Stimulated activated CD4-positive, alpha-beta T cell treated with anti-CD3 and anti-CD28 coated beads, TNF-alpha, amount 100 ng/mL, for 4 hours (primary cell): Measurements from ENCODE around the gene GIMAP5.

ENCODE experiments used
- DNase-seq, 3 experiments: peaks; one replicate each; pipeline ENCODE4 v3.0.0-alpha.2; 2020; ENCODE audit warnings: low read depth in 3 of 3

The GIMAP5 gene

DNA sequence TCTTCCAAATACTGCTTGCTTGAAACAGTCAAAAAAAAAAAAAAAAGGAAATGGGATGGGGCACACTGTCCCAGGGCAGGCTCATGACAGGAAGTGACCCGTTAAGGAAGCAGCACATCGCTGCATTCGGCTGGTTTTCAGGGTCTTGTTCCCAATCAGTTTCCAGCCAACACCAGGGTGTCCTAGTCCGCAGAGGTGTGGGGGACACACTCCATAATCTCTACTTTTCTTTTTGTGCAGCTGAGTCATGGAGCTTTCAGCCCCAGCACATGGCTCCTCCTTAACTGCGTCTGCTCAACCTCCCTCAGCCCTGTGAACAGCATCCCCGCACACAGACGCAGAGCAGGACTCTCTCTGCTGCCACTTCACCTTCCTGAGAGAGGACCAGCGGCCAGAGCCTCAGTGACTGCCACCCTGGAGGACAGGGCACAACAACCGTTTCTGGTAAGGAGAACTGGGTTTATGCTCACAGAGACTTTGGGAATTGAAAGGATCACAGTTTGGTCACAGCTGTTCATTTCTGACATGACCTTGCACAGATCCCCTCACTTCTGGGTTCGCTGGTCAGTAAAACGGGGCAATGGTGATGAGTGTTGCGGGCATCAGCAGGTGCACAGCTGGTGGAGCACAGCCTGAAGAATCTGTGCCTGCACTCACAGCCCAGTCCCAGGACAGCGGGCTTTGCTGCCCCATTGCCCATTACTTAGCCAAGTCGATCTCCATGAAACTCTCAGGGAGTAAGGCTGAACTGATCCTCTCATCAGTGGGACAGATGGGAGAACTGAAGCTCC lies at the start of gene GIMAP5:
Gene GIMAP5, plus strand, starts transcription at position 154 of the 791 bp plus-strand sequence. CDS start 3,467 bp downstream, outside the sequence.
- DNase-seq: no peak

DNA sequence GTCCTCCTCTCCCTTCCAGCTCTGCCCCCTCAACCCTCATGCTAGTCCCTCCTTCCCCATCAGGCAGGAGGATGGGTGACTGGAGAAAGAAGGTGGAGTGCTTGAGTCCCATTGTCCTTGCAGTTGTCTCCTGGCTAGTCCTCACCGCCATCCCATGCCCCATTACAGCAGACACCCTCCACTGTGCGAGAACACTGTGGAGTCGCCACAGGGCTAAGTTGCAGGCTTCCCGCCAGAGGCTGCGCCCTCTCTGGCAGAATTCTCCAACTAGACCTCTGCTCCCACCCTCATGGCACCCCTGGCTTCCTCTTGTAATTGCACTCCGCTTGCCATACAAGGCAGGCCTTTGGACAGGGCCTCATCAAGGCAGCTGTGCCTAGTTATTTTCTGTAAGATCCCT lies 48.6 kb upstream of the GIMAP5 start:
- no peak for DNase-seq

DNA sequence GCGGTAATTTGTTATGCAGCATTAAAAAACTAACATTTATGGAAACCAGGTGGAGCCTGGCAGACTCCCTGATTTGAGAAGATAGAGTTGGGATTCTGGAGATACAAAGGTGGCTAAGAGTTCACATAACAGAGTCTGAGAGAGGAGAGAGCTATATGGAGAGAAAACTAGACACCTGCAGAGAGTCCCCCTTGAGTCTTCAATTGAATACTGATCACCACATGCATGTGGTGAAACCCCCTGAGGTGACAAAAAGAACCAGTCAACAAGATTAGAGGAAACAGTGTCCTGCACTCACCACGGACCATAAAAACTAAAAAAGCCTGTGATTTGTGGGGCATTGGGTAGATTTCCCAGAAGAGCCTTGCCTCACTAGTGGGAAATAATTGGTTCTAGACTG lies 41.6 kb upstream of the GIMAP5 start:
- DNase-seq: no peak

DNA sequence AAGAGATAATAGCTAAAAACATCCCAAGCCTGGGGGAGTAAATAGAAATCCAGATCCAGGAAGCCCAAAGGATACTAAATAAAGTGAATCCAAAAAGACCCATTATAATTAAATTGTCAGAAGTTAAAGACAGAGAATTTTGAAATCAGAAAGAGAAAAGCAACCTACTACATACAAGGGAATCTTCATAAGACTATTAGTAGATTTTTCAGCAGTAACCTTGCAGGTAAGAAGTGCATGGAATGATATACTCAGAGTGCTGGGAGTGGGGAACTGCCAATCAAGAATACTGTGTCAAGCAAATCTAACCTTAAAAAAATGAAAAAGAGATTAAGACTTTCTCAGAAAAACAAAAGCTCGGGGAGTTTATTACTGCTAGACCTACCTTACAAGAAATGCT lies 34.0 kb upstream of the GIMAP5 start:
- DNase-seq: no peak

DNA sequence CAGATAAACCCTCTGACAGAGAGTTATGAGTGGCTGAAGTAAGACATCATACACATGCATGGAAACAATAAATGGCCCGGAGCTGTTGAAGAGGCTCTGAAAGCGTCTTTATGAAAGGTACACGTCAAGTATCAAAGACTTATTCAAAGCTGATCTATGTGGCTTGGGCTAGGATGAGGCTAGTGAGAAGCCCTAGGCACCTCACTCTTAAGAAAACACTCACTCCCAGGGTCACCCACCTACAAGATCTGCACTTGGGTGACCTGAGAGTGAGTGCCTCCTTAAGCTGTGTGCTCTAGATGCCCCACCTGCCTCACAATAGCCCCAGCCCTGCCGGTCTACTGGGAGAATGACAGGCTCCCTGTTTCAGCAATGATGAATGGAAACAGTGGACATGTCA lies 21.9 kb upstream of the GIMAP5 start:
- no peak for DNase-seq

DNA sequence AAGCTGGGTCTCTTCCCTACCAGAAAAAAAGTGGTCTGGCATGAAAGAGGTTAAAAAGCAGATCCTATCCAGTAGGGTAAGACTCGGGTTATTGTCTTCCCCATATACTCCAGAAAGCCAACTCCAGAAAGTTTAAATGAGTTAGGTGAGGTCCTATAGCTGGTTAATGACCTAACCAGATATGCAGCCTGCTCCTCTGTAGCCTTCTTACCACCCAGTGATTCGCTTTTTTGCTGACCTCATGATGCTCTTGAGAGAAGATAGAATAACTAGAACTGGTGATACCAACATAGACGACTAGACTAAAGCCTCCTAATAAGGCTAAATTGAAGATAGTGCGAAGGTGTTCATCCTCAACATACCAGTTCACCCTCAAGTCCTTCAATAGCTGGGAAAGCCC lies 21.5 kb upstream of the GIMAP5 start:
- DNase-seq: no peak

DNA sequence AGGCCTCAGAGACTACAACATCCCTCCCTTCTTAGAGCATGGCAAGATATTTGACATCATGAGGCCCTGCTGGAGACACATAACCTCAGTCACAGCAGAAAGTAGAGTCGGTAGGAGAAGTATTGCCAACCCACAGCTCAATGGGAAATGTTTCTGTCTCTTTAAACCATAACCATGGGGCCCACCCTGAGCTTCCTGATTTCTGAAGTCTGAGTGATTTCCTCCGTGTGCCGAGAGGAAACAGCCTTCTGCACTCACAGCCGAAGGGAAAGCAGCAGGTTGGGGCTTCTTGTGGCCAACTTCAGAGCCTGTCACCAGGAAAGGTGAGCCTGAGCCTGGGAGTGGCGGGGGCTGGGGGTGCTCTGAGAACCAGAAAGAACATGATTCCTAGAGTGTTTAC lies 20.9 kb upstream of the GIMAP5 start, which contains the start of gene GIMAP1:
Gene GIMAP1, plus strand, starts transcription at position 246 of the 400 bp plus-strand sequence. CDS start 2,435 bp downstream, outside the sequence.
- DNase-seq: no peak

DNA sequence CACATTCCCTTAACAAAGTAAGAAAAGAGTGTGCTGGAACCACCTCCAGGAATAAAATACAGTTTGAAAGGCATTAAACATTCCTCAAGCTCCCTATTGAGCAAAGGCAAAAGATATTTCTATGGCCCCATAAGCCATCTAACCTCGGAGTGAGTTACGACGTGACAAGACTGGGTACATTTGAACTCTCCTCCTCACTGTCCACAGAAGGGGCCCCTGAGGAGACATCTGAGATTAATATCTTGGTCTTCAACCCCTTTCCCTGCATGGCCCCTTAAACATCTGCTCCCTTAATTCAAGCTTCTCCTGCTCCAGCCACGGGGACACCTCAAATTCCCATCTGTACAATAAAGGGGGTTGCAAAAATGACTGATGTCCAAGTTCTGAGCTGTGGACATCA lies 20.3 kb upstream of the GIMAP5 start:
- DNase-seq: no peak

DNA sequence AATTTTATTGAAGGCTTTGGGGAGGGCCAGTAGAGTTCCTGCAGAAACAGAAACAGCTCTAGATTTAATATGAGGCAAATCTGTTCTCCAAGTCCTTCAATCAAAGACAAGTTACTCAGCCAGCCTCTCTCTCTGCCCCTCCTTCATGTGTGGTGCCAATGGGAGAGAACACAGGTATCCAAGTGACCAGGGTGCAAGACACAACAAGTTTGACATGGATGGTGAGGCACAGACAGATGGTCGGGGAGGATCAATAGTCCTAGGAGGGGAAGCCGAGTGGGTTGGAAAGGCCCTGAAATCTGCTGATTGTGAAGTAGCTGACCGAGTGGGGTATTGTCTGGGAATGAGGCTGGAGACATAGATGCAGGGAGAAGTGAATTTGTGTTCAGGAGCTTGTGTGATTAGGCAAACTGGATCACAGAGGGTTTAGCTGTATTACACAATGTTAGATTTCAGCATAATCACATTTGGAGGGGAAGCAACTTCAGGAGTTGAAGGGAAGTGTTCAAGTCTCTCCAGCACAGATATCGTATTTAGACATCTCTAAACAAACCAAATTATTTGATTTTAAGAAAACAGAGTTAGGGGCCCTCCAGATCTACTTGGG lies 19.3 kb upstream of the GIMAP5 start:
- no peak for DNase-seq

DNA sequence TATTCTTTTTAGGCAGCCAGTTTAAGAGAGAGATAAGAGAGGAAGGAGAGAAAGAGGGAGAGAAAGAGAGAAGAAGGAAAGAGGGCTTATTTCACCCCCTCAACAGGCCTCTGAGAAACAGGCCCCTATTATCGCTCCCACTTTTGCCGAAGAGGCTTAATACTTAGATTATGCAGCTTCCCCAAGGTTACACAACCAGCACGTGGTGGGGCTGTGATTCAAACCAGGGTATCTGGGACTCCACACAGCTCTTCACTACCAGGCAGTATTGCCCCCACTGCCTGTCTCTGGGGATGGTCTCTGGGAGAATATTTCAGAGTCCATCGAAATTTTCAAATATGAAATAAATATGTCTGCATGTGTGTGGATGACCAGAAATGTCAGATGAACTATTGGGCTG lies 17.8 kb upstream of the GIMAP5 start:
- no peak for DNase-seq

DNA sequence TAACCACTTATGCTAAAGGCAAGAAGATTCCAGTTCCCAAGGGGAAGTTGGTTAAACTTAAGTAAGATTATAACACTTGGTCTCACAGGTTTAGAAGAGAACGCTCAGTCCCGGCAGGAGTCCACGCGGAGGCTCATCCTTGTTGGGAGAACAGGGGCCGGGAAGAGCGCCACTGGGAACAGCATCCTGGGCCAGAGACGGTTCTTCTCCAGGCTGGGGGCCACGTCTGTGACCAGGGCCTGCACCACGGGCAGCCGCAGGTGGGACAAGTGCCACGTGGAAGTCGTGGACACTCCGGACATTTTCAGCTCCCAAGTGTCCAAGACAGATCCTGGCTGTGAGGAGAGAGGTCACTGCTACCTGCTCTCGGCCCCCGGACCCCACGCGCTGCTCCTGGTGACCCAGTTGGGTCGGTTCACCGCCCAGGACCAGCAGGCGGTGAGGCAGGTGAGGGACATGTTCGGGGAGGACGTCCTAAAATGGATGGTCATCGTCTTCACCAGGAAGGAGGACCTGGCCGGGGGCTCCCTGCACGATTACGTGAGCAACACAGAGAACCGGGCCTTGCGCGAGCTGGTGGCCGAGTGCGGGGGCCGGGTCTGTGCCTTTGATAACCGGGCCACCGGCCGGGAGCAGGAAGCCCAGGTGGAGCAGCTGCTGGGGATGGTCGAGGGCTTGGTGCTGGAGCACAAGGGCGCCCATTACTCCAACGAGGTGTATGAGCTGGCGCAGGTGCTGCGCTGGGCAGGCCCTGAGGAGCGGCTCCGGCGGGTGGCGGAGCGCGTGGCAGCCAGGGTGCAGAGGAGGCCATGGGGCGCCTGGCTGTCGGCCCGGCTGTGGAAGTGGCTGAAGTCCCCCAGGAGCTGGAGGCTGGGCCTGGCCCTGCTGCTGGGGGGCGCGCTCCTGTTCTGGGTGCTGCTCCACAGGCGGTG lies 17.0 kb upstream of the GIMAP5 start:
- DNase-seq: no peak

DNA sequence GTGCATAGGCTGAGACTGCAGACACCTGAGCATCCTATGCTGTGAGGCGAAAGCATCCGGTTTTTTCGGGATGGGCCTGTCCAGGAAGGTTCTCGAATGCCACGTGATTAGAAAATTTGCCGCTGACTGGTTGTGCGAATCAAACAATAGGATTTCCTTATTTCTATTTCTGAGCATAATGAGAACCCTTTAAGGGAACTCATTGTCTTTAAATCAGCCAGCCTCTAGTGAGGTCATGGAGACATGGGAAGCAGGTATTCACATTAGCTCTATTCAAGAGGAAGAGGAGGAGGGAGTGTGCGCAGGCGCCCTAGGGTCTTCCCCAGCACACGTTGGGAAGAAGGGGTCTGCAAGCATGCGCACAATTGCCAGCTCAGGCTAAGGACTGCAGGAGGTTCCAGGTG lies 15.2 kb upstream of the GIMAP5 start:
- DNase-seq: no peak

DNA sequence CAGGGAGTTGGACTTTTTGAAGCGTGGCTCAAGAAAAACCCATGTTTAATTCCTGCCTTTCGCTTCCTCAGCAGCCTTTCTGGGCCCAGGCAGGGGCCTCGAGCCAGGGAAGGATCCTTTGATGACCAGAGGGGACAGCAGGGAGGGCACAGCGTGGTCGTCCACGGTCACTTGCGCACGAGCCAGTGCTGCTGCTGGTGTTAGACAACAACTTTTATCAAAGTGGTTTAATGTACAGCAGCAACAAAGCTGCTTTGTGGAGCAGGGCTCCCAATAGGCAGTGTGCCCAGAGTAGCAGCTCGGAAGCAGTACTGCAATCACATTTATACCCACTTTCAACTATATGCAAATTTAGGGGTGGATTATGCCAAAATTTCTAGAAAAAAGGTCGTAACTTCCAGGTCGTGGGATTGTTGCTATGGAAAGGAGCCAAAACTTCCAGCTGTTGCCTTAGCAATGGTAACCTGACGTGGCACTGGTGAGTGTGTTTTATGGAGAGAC lies 14.7 kb upstream of the GIMAP5 start:
- no peak for DNase-seq

DNA sequence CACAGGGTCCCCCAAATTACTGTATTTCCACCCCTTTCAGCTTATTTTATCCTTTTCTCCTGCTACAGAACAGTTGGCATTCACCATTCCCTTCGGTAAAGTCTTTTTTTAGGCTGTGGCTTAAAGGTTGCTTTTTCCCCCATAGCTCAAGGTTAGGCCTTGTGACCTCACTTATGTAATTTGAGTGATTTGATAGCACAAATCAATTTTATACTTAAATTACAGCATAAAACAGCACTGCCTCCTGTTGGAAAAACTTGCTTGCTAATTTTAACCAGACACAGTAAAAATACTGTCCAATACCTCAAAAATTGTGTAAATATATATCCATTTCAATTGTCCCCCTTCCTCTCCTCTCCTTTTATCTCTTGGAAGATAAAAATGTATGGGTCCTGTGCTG lies 13.8 kb upstream of the GIMAP5 start:
- no peak for DNase-seq

DNA sequence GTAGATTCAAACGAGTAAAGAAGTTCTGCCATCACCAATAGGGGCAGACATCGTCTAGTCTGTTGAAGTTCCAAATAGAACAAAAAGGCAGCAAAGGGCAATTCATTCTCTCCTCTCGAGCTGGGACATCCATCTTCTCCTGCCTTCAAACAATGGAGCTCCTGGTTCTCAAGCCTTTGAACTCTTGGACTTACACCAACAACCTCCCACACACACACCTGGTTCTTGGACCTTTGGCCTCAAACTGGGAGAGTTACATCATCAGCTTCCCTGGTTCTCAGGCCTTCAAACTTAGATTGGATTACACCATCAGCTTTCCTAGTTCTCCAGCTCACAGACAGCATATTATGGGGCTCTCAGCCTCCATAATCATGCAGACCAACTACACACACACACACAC lies 9.8 kb upstream of the GIMAP5 start:
- DNase-seq: no peak

DNA sequence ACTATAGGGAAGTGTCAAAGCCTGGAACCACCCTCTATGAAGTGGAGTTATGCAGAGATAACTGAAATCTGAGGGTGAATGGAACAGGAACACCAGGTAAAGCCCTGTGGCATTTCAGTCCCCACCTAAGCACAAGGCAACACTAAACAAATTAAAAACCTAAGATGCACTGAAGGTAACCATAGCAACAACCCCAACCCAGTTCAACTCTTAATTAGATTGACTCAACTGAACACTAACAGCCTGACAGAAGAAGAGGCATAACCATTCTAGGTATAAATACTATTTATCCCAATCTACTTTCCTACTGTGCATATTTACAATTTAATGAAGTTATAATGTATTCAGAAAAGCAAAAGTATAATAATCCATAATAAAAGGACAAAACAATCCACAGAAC lies 9.2 kb upstream of the GIMAP5 start:
- DNase-seq: no peak

DNA sequence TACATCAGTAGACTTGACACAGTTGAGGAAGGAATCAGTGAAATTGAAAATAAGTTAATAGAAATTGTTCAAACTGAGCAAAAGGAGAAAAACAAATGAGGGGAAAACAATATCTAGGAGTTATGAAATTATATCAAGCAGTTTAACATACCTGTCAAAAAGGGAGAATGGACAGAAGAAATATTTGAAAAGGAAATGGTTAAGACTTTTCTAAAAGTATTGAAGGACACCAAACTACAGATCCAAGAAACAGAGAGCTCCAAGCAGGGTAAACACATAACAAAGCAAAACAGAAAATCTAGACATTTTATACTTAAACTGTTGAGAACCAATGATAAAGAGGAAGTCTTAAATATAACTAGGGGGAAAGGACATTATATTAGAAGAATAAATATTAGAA lies 8.6 kb upstream of the GIMAP5 start:
- DNase-seq: no peak

DNA sequence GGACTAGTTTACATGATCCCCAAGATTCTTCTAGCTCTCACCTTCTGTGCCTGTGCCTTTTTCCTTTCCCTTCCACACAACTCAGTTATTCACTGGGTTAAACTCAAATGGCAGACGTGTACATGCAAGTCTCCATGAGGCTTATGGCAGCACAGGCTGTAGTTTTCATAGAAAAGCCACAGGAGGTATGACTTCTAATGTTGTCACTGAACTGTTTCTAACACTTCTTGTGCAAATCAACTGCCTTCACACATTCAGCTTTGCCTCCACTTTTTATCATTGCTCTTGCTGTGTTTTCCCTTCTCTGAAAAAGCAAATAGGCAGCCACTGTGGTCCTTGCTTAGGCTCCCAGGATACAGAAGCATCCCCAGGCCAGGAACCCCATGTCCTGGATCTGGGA lies 5.3 kb upstream of the GIMAP5 start:
- no peak for DNase-seq

DNA sequence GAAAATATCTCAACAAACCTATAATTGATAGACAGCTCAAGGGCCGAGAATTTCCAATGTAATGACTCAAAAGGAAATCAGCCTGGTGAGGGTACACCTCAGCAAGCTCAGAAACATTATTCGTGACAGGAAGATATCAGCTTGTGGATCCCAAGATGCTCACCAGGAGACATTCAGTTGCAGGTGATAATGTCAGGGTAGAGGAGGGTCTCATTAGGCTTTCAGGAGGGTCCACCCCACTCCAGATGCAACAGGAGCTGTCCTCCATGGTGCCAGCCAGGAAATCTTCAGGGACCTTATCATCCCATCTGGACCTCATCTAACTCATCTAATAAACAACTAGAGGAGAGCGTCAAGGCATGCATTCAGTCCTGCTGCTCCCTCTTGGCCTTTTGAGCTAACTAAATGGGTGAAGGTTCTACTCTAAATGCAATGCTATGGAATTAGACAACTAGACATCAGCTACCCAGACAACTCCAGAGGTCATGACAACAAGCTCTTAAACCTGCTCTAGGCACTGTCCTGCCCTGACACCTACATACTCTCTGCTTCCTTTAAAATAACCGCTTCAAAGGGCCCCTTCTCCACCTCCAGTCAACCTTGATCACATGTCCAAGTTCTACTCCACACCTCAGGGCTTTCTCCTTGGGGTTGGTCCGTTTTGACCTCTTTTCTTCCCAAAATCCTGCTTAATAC lies 4.3 kb upstream of the GIMAP5 start:
- DNase-seq: no peak

DNA sequence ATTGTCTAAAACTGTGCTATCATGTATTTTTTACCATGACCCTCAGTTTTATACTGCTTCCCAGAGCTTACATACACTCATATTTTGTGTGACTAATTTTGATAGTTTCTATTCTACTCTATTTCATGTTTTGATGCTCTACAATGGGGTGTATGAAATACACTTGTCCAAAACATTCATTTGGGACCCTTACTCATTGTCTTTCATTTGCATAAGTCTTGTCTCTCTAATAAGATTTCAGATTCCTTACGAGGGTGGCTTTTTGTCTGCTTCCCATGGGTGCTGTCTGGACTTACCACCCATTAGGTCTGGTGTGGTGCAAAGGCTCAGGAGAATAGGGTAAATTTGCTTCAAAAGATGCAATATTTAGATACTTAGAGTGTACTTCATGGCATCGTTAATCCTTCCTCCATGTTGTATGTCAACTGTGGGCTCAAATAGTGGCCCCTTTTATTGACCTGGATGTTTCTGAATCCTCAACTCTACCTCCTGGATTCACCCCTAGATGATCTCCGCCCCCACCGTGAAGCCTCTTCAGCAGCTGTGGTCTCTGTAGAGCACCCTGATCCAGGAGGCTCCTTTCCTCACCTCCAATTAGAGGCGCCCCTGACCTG lies 3.6 kb upstream of the GIMAP5 start:
- DNase-seq: no peak

DNA sequence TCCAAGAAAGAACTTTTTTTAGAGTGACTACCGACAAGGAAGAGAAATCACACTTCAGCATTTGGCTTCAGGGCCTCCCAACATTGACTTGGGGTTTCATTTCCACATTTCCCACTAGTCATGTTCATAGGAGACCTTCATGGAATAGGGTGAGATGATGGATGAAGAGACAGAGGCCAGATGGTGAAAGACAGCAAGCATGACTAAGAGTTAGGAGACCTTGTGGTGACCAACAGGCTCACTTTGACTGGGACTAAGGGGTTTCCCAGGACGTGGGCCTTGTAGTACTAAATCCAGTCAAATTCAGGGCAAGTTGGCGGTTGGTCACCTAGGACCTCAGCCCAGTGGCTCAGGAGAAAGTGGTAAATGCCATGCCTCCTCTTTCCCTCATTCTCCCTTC lies 3.0 kb upstream of the GIMAP5 start:
- no peak for DNase-seq
